Measurements from ENCODE around the gene GRB10.

The GRB10 gene

GRCh38 chr7:50665403-50666123 lies 117.1 kb downstream of the GRB10 start:
- no peak for DNase-seq

GRCh38 chr7:50664937-50665336 lies 117.8 kb downstream of the GRB10 start:
- DNase-seq, result no peak

- peak; percentile 65 for DNase-seq
These were observed 118.2 kb downstream of the GRB10 start for GRCh38 chr7:50664461-50664922.

- no peak for DNase-seq
These were observed 119.1 kb downstream of the GRB10 start for GRCh38 chr7:50663396-50664102.

- DNase-seq, result no peak
These were observed 119.7 kb downstream of the GRB10 start for GRCh38 chr7:50662996-50663395.

- no peak for DNase-seq
These were observed 120.5 kb downstream of the GRB10 start for GRCh38 chr7:50662041-50662694.

- DNase-seq, result peak; percentile 69
These were observed 121.2 kb downstream of the GRB10 start for GRCh38 chr7:50661345-50662040.

GRCh38 chr7:50660830-50661175 lies 121.9 kb downstream of the GRB10 start:
- DNase-seq, result no peak

GRCh38 chr7:50660040-50660829 lies 122.5 kb downstream of the GRB10 start:
- peak; percentile 77 for DNase-seq

- no peak for DNase-seq
These were observed 123.2 kb downstream of the GRB10 start for GRCh38 chr7:50659329-50659965.

- DNase-seq, result no peak
These were observed 124.0 kb downstream of the GRB10 start for GRCh38 chr7:50658696-50659095.

- DNase-seq, result no peak
These were observed 124.8 kb downstream of the GRB10 start for GRCh38 chr7:50657912-50658311.

- DNase-seq, result no peak
These were observed 125.3 kb downstream of the GRB10 start for GRCh38 chr7:50657341-50657873.

- no peak for DNase-seq
These were observed 126.4 kb downstream of the GRB10 start for GRCh38 chr7:50656141-50656895.

- DNase-seq, result no peak
These were observed 127.2 kb downstream of the GRB10 start for GRCh38 chr7:50655490-50655889.

GRCh38 chr7:50655020-50655419 lies 127.7 kb downstream of the GRB10 start:
- peak; percentile 17 for DNase-seq

GRCh38 chr7:50653981-50654425 lies 128.7 kb downstream of the GRB10 start:
- peak; percentile 49 for DNase-seq

- DNase-seq, result peak; percentile 51
These were observed 129.4 kb downstream of the GRB10 start for GRCh38 chr7:50653126-50653864.

GRCh38 chr7:50652400-50653125 lies 130.1 kb downstream of the GRB10 start:
- no peak for DNase-seq

Measured in activated CD8-positive, alpha-beta memory T cell treated with anti-CD3 and anti-CD28 coated beads for 24 hours (primary cell).